Measurements from ENCODE around the gene BNIP3.
"Not testable (repeated sequence)": the region's sequence is repeated elsewhere in the genome, so short reads cannot be mapped to it uniquely, and the experiment has no call there.

The BNIP3 gene

GRCh38 chr10:132002004-132002403 is 20.3 kb upstream of the BNIP3 start:
- DNase-seq (ENCODE audit: low read depth in 2 of 2): no peak

- no peak for DNase-seq (ENCODE audit: low read depth in 2 of 2)
Observed at GRCh38 chr10:132001238-132001972, 19.7 kb upstream of the BNIP3 start.

- no peak for DNase-seq (ENCODE audit: low read depth in 2 of 2)
Observed at GRCh38 chr10:131998845-131999681, 17.3 kb upstream of the BNIP3 start.

GRCh38 chr10:131998050-131998844 is 16.5 kb upstream of the BNIP3 start:
- DNase-seq (ENCODE audit: low read depth in 2 of 2): no peak

GRCh38 chr10:131997366-131998049 is 15.8 kb upstream of the BNIP3 start:
- DNase-seq (ENCODE audit: low read depth in 2 of 2): no peak

GRCh38 chr10:131996466-131997365 is 15.0 kb upstream of the BNIP3 start:
- no peak for DNase-seq (ENCODE audit: low read depth in 2 of 2)

- no peak for DNase-seq (ENCODE audit: low read depth in 2 of 2)
Observed at GRCh38 chr10:131994435-131994834, 12.7 kb upstream of the BNIP3 start.

GRCh38 chr10:131993275-131993674 is 11.6 kb upstream of the BNIP3 start:
- DNase-seq (ENCODE audit: low read depth in 2 of 2): no peak

- no peak for DNase-seq (ENCODE audit: low read depth in 2 of 2)
Observed at GRCh38 chr10:131991726-131992125, 10.0 kb upstream of the BNIP3 start.

GRCh38 chr10:131987786-131988185 is 6.1 kb upstream of the BNIP3 start:
- not testable (repeated sequence) for DNase-seq (ENCODE audit: low read depth in 2 of 2)

- DNase-seq (ENCODE audit: low read depth in 2 of 2): not testable (repeated sequence)
Observed at GRCh38 chr10:131987301-131987700, 5.6 kb upstream of the BNIP3 start.

- DNase-seq (ENCODE audit: low read depth in 2 of 2): not testable (repeated sequence)
Observed at GRCh38 chr10:131986851-131987250, 5.1 kb upstream of the BNIP3 start.

- DNase-seq (ENCODE audit: low read depth in 2 of 2): no peak
Observed at GRCh38 chr10:131983780-131984179, 2.1 kb upstream of the BNIP3 start.

- no peak for DNase-seq (ENCODE audit: low read depth in 2 of 2)
Observed at GRCh38 chr10:131982796-131983195, 1.1 kb upstream of the BNIP3 start.

- no peak for DNase-seq (ENCODE audit: low read depth in 2 of 2)
Observed at GRCh38 chr10:131982185-131982756, 548 bp upstream of the BNIP3 start.

- DNase-seq (ENCODE audit: low read depth in 2 of 2): no peak
Observed at GRCh38 chr10:131980761-131981428, 828 bp downstream of the BNIP3 start.

- no peak for DNase-seq (ENCODE audit: low read depth in 2 of 2)
Observed at GRCh38 chr10:131980321-131980720, 1.4 kb downstream of the BNIP3 start.

GRCh38 chr10:131979821-131980270 is 1.9 kb downstream of the BNIP3 start:
- DNase-seq (ENCODE audit: low read depth in 2 of 2): no peak

- no peak for DNase-seq (ENCODE audit: low read depth in 2 of 2)
Observed at GRCh38 chr10:131979336-131979735, 2.4 kb downstream of the BNIP3 start.

GRCh38 chr10:131978851-131979250 is 2.9 kb downstream of the BNIP3 start:
- DNase-seq (ENCODE audit: low read depth in 2 of 2): no peak

All from stimulated activated CD8-positive, alpha-beta memory T cell treated with anti-CD3 and anti-CD28 coated beads, Interleukin-7, amount 100 ng/mL, for 4 hours (primary cell).